Measurements from ENCODE around the gene DDX25.

Gene DDX25

GRCh38 chr11:125933030-125933813 lies 28.9 kb downstream of the DDX25 start:
- Histone ChIP-seq H3K9ac (ENCODE audit: low read depth in 1 of 2, low read length in 2 of 2) (no peak overlapping the region), H3K27me3 (ENCODE audit: control insufficient read depth in 1 of 2, insufficient read depth in 2 of 2, low read length in 2 of 2) (no peaks in the 10 kb centered on the region)

GRCh38 chr11:125934473-125934872 lies 30.2 kb downstream of the DDX25 start:
- Histone ChIP-seq H3K4me1 (ENCODE audit: control insufficient read depth in 1 of 2, insufficient read depth in 2 of 2, low read length in 2 of 2) (no peaks in the 10 kb centered on the region), H3K36me3 (ENCODE audit: control insufficient read depth in 1 of 2, insufficient read depth in 2 of 2, low read length in 2 of 2) (no peaks in the 10 kb centered on the region), H3K9me3 (ENCODE audit: control insufficient read depth in 1 of 2, low read length in 2 of 2) (no peaks in the 10 kb centered on the region), H3K27ac (ENCODE audit: low read depth, low read length) (no peak overlapping the region), H3K4me3 (ENCODE audit: low read depth in 1 of 2, low read length in 2 of 2) (no peak overlapping the region), H3K9ac (ENCODE audit: low read depth in 1 of 2, low read length in 2 of 2) (no peak overlapping the region), H3K27me3 (ENCODE audit: control insufficient read depth in 1 of 2, insufficient read depth in 2 of 2, low read length in 2 of 2) (no peaks in the 10 kb centered on the region)

More at GRCh38 chr11:125933030-125933813, 28.9 kb downstream of the DDX25 start:
- Histone ChIP-seq H3K9me3 (ENCODE audit: control insufficient read depth in 1 of 2, low read length in 2 of 2) (no peaks in the 10 kb centered on the region), H3K4me1 (ENCODE audit: control insufficient read depth in 1 of 2, insufficient read depth in 2 of 2, low read length in 2 of 2) (no peaks in the 10 kb centered on the region), H3K27ac (ENCODE audit: low read depth, low read length) (no peak overlapping the region), H3K36me3 (ENCODE audit: control insufficient read depth in 1 of 2, insufficient read depth in 2 of 2, low read length in 2 of 2) (no peaks in the 10 kb centered on the region), H3K4me3 (ENCODE audit: low read depth in 1 of 2, low read length in 2 of 2) (no peak overlapping the region)

- Histone ChIP-seq H3K9me3 (ENCODE audit: control insufficient read depth in 1 of 2, low read length in 2 of 2) (no peaks in the 10 kb centered on the region), H3K27ac (ENCODE audit: low read depth, low read length) (no peak overlapping the region)
Measured at GRCh38 chr11:125935056-125935455, 30.7 kb downstream of the DDX25 start.

GRCh38 chr11:125935618-125936199 lies 31.4 kb downstream of the DDX25 start:
- no peak overlapping the region for H3K4me3 ChIP-seq (ENCODE audit: low read depth in 1 of 2, low read length in 2 of 2)
- no peaks in the 10 kb centered on the region for H3K4me1 ChIP-seq (ENCODE audit: control insufficient read depth in 1 of 2, insufficient read depth in 2 of 2, low read length in 2 of 2)
- H3K27ac ChIP-seq (ENCODE audit: low read depth, low read length), result no peak overlapping the region
- H3K27me3 ChIP-seq (ENCODE audit: control insufficient read depth in 1 of 2, insufficient read depth in 2 of 2, low read length in 2 of 2), result no peaks in the 10 kb centered on the region
- no peaks in the 10 kb centered on the region for H3K9me3 ChIP-seq (ENCODE audit: control insufficient read depth in 1 of 2, low read length in 2 of 2)
- no peak overlapping the region for H3K9ac ChIP-seq (ENCODE audit: low read depth in 1 of 2, low read length in 2 of 2)
- no peaks in the 10 kb centered on the region for H3K36me3 ChIP-seq (ENCODE audit: control insufficient read depth in 1 of 2, insufficient read depth in 2 of 2, low read length in 2 of 2)

More at GRCh38 chr11:125935056-125935455, 30.7 kb downstream of the DDX25 start:
- no peaks in the 10 kb centered on the region for H3K36me3 ChIP-seq (ENCODE audit: control insufficient read depth in 1 of 2, insufficient read depth in 2 of 2, low read length in 2 of 2)
- H3K27me3 ChIP-seq (ENCODE audit: control insufficient read depth in 1 of 2, insufficient read depth in 2 of 2, low read length in 2 of 2), result no peaks in the 10 kb centered on the region
- H3K9ac ChIP-seq (ENCODE audit: low read depth in 1 of 2, low read length in 2 of 2), result no peak overlapping the region
- no peak overlapping the region for H3K4me3 ChIP-seq (ENCODE audit: low read depth in 1 of 2, low read length in 2 of 2)
- H3K4me1 ChIP-seq (ENCODE audit: control insufficient read depth in 1 of 2, insufficient read depth in 2 of 2, low read length in 2 of 2), result no peaks in the 10 kb centered on the region

GRCh38 chr11:125938418-125938817 lies 34.1 kb downstream of the DDX25 start:
- no peak overlapping the region for H3K9ac ChIP-seq (ENCODE audit: low read depth in 1 of 2, low read length in 2 of 2)
- H3K36me3 ChIP-seq (ENCODE audit: control insufficient read depth in 1 of 2, insufficient read depth in 2 of 2, low read length in 2 of 2), result no peaks in the 10 kb centered on the region
- H3K4me1 ChIP-seq (ENCODE audit: control insufficient read depth in 1 of 2, insufficient read depth in 2 of 2, low read length in 2 of 2), result no peaks in the 10 kb centered on the region
- no peaks in the 10 kb centered on the region for H3K9me3 ChIP-seq (ENCODE audit: control insufficient read depth in 1 of 2, low read length in 2 of 2)
- no peaks in the 10 kb centered on the region for H3K27me3 ChIP-seq (ENCODE audit: control insufficient read depth in 1 of 2, insufficient read depth in 2 of 2, low read length in 2 of 2)
- H3K4me3 ChIP-seq (ENCODE audit: low read depth in 1 of 2, low read length in 2 of 2), result no peak overlapping the region
- H3K27ac ChIP-seq (ENCODE audit: low read depth, low read length), result no peak overlapping the region

GRCh38 chr11:125939081-125939521 lies 34.8 kb downstream of the DDX25 start:
- no peaks in the 10 kb centered on the region for H3K9me3 ChIP-seq (ENCODE audit: control insufficient read depth in 1 of 2, low read length in 2 of 2)
- no peak overlapping the region for H3K27ac ChIP-seq (ENCODE audit: low read depth, low read length)
- H3K4me3 ChIP-seq (ENCODE audit: low read depth in 1 of 2, low read length in 2 of 2), result no peak overlapping the region
- no peaks in the 10 kb centered on the region for H3K36me3 ChIP-seq (ENCODE audit: control insufficient read depth in 1 of 2, insufficient read depth in 2 of 2, low read length in 2 of 2)
- H3K9ac ChIP-seq (ENCODE audit: low read depth in 1 of 2, low read length in 2 of 2), result no peak overlapping the region
- no peaks in the 10 kb centered on the region for H3K4me1 ChIP-seq (ENCODE audit: control insufficient read depth in 1 of 2, insufficient read depth in 2 of 2, low read length in 2 of 2)
- H3K27me3 ChIP-seq (ENCODE audit: control insufficient read depth in 1 of 2, insufficient read depth in 2 of 2, low read length in 2 of 2), result no peaks in the 10 kb centered on the region

- Histone ChIP-seq H3K27me3 (ENCODE audit: control insufficient read depth in 1 of 2, insufficient read depth in 2 of 2, low read length in 2 of 2) (no peaks in the 10 kb centered on the region), H3K27ac (ENCODE audit: low read depth, low read length) (no peak overlapping the region), H3K9ac (ENCODE audit: low read depth in 1 of 2, low read length in 2 of 2) (no peak overlapping the region), H3K9me3 (ENCODE audit: control insufficient read depth in 1 of 2, low read length in 2 of 2) (no peaks in the 10 kb centered on the region), H3K36me3 (ENCODE audit: control insufficient read depth in 1 of 2, insufficient read depth in 2 of 2, low read length in 2 of 2) (no peaks in the 10 kb centered on the region), H3K4me3 (ENCODE audit: low read depth in 1 of 2, low read length in 2 of 2) (no peak overlapping the region), H3K4me1 (ENCODE audit: control insufficient read depth in 1 of 2, insufficient read depth in 2 of 2, low read length in 2 of 2) (no peaks in the 10 kb centered on the region)
Measured at GRCh38 chr11:125940145-125940544, 35.8 kb downstream of the DDX25 start.

GRCh38 chr11:125941267-125941618 lies 36.9 kb downstream of the DDX25 start:
- no peaks in the 10 kb centered on the region for H3K9me3 ChIP-seq (ENCODE audit: control insufficient read depth in 1 of 2, low read length in 2 of 2)
- no peak overlapping the region for H3K27ac ChIP-seq (ENCODE audit: low read depth, low read length)
- H3K27me3 ChIP-seq (ENCODE audit: control insufficient read depth in 1 of 2, insufficient read depth in 2 of 2, low read length in 2 of 2), result no peaks in the 10 kb centered on the region
- no peak overlapping the region for H3K4me3 ChIP-seq (ENCODE audit: low read depth in 1 of 2, low read length in 2 of 2)
- H3K9ac ChIP-seq (ENCODE audit: low read depth in 1 of 2, low read length in 2 of 2), result no peak overlapping the region
- peaks cover 0 to 4% of the 10 kb centered on the region in 2 donors for H3K4me1 ChIP-seq (ENCODE audit: control insufficient read depth in 1 of 2, insufficient read depth in 2 of 2, low read length in 2 of 2)
- no peaks in the 10 kb centered on the region for H3K36me3 ChIP-seq (ENCODE audit: control insufficient read depth in 1 of 2, insufficient read depth in 2 of 2, low read length in 2 of 2)

- Histone ChIP-seq H3K4me3 (ENCODE audit: low read depth in 1 of 2, low read length in 2 of 2) (no peak overlapping the region), H3K27ac (ENCODE audit: low read depth, low read length) (no peak overlapping the region), H3K27me3 (ENCODE audit: control insufficient read depth in 1 of 2, insufficient read depth in 2 of 2, low read length in 2 of 2) (no peaks in the 10 kb centered on the region), H3K9me3 (ENCODE audit: control insufficient read depth in 1 of 2, low read length in 2 of 2) (no peaks in the 10 kb centered on the region), H3K36me3 (ENCODE audit: control insufficient read depth in 1 of 2, insufficient read depth in 2 of 2, low read length in 2 of 2) (no peaks in the 10 kb centered on the region), H3K4me1 (ENCODE audit: control insufficient read depth in 1 of 2, insufficient read depth in 2 of 2, low read length in 2 of 2) (peaks cover 0 to 4% of the 10 kb centered on the region in 2 donors), H3K9ac (ENCODE audit: low read depth in 1 of 2, low read length in 2 of 2) (no peak overlapping the region)
Measured at GRCh38 chr11:125941619-125942611, 37.6 kb downstream of the DDX25 start.

All from duodenal mucosa (tissue), 2 donors.